Neural progenitor cell (in vitro differentiated cells): ENCODE measurements around the gene CACNA2D4.

Experiments used
- CTCF ChIP-seq: fragments of 200-600 bp; sonication (generic); IDR thresholded peaks from 2 replicates; pipeline ENCODE4 v1.5.1; 2017; ENCODE audit warnings: antibody characterized with exemption, mild to moderate bottlenecking
- EZH2 ChIP-seq: fragments of 200-600 bp; sonication (generic); IDR thresholded peaks from 2 replicates; pipeline ENCODE4 v1.6.1; 2017; ENCODE audit warnings: antibody characterized with exemption, mild to moderate bottlenecking, moderate library complexity
- EZH2phosphoT487 ChIP-seq: fragments of 200-600 bp; sonication (generic); IDR thresholded peaks from 2 replicates; pipeline ENCODE4 v1.6.1; 2017; ENCODE audit warnings: antibody characterized with exemption

- TF ChIP-seq CTCF (no peak), EZH2 (no peak), EZH2phosphoT487 (no peak)
Measured at GRCh38 chr12:1812650-1813302, 105.7 kb downstream of the CACNA2D4 start.
